ENCODE data around the gene MAST4.
"Not testable (repeated sequence)": the region's sequence is repeated elsewhere in the genome, so short reads cannot be mapped to it uniquely, and the experiment has no call there.

Gene MAST4

GRCh38 chr5:67102708-67103107 is 506.5 kb downstream of the MAST4 start:
- DNase-seq = no peak

GRCh38 chr5:67104859-67105258 is 508.7 kb downstream of the MAST4 start:
- no peak for DNase-seq

- no peak for DNase-seq
These were observed 509.1 kb downstream of the MAST4 start for GRCh38 chr5:67105270-67105669.

- DNase-seq = no peak
These were observed 510.6 kb downstream of the MAST4 start for GRCh38 chr5:67106626-67107342.

- DNase-seq = no peak
These were observed 515.6 kb downstream of the MAST4 start for GRCh38 chr5:67111779-67112178.

GRCh38 chr5:67115246-67115645 is 519.1 kb downstream of the MAST4 start:
- peak; percentile 23 for DNase-seq

- DNase-seq = no peak
These were observed 519.6 kb downstream of the MAST4 start for GRCh38 chr5:67115817-67116216.

- no peak for DNase-seq
These were observed 521.9 kb downstream of the MAST4 start for GRCh38 chr5:67118050-67118620.

GRCh38 chr5:67119010-67119409 is 522.8 kb downstream of the MAST4 start:
- no peak for DNase-seq

- no peak for DNase-seq
These were observed 523.8 kb downstream of the MAST4 start for GRCh38 chr5:67120032-67120431.

- DNase-seq = no peak
These were observed 527.6 kb downstream of the MAST4 start for GRCh38 chr5:67123819-67124218.

- DNase-seq = no peak
These were observed 528.4 kb downstream of the MAST4 start for GRCh38 chr5:67124556-67124955.

- not testable (repeated sequence) for DNase-seq
These were observed 531.2 kb downstream of the MAST4 start for GRCh38 chr5:67127347-67127895.

- DNase-seq = no peak
These were observed 533.6 kb downstream of the MAST4 start for GRCh38 chr5:67129768-67130167.

- no peak for DNase-seq
These were observed 537.0 kb downstream of the MAST4 start for GRCh38 chr5:67133217-67133616.

- DNase-seq = peak; percentile 31
These were observed 537.6 kb downstream of the MAST4 start for GRCh38 chr5:67133776-67134175.

- no peak for DNase-seq
These were observed 539.3 kb downstream of the MAST4 start for GRCh38 chr5:67135381-67135984.

- DNase-seq = no peak
These were observed 542.8 kb downstream of the MAST4 start for GRCh38 chr5:67139030-67139429.

- no peak for DNase-seq
These were observed 544.2 kb downstream of the MAST4 start for GRCh38 chr5:67140413-67140812.

GRCh38 chr5:67141644-67142043 is 545.5 kb downstream of the MAST4 start:
- no peak for DNase-seq

- DNase-seq = no peak
These were observed 546.6 kb downstream of the MAST4 start for GRCh38 chr5:67142816-67143215.

GRCh38 chr5:67143549-67143948 is 547.4 kb downstream of the MAST4 start:
- no peak for DNase-seq

- DNase-seq = no peak
These were observed 548.0 kb downstream of the MAST4 start for GRCh38 chr5:67144183-67144639.

- DNase-seq = no peak
These were observed 550.4 kb downstream of the MAST4 start for GRCh38 chr5:67146574-67146973.

Measured in NCI-H1694 treated with DMSO at 0.1 percent for 48 hours (cell line).